Activated T-helper 1 cell treated with anti-CD3 and anti-CD28 coated beads, Interleukin-12 subunit alpha, Interleukin-12 subunit beta, Interleukin-2, Interleukin-4 antibody, amounts not matched to agents 30 ng/mL and 10 ng/mL and 1 ng/mL, durations not matched to agents 14 hours and 24 hours and 36 hours (primary cell): ENCODE measurements around the gene CCDC33. TPM values are rescaled to one million over a fixed set of nuclear protein-coding genes. Genes with fewer than 3 reads are reported as not detected.

ENCODE experiments used
- DNase-seq: peaks from one replicate; pipeline ENCODE4 v3.0.0; 2021; ENCODE audit warnings: low spot score
- H3K27ac Mint-ChIP-seq: one replicate; pipeline ENCODE4 v1.8.0; 2021; ENCODE audit warnings: mild to moderate bottlenecking, mixed read lengths
- H3K27me3 Mint-ChIP-seq: one replicate; pipeline ENCODE4 v1.8.0; 2022; ENCODE audit warnings: mild to moderate bottlenecking, moderate library complexity, mixed read lengths; ENCODE audit not compliant: insufficient read depth
- H3K36me3 Mint-ChIP-seq: one replicate; pipeline ENCODE4 v1.8.0; 2021; ENCODE audit warnings: low read depth, mixed read lengths
- H3K4me1 Mint-ChIP-seq: one replicate; pipeline ENCODE4 v1.8.0; 2021; ENCODE audit warnings: low read depth, mixed read lengths
- H3K4me3 Mint-ChIP-seq: one replicate; pipeline ENCODE4 v1.8.0; 2021; ENCODE audit warnings: mild to moderate bottlenecking, moderate library complexity, mixed read lengths
- H3K9me3 Mint-ChIP-seq: one replicate; pipeline ENCODE4 v1.8.0; 2021; ENCODE audit warnings: mixed read lengths
- intact Hi-C: fragments of 100-400 bp; cut with micrococcal nuclease; formaldehyde crosslinking; loops from one replicate; pipeline ENCODE4 v1.15.1; 2024
- total RNA-seq: library from RNA; stranded (reverse); gene quantifications from 2 replicates; pipeline ENCODE4 v1.2.3, GENCODE V29; 2022

Gene CCDC33
- total RNA-seq, 1 donor from 2014 or later: not detected

- Mint-ChIP-seq H3K4me3 (no peak overlapping the region), H3K27ac (no peak overlapping the region), H3K36me3 (no peaks in the 10 kb centered on the region), H3K4me1 (no peaks in the 10 kb centered on the region), H3K9me3 (no peaks in the 10 kb centered on the region), H3K27me3 (peaks cover 16% of the 10 kb centered on the region)
- DNase-seq: no peak
- intact Hi-C loops: no loop called here
Observed at GRCh38 chr15:74211656-74212055, 24.5 kb upstream of the CCDC33 start.

GRCh38 chr15:74212494-74212893, 23.6 kb upstream of the CCDC33 start:
- Mint-ChIP-seq H3K27ac (no peak overlapping the region), H3K4me1 (no peaks in the 10 kb centered on the region)
- intact Hi-C loops: no loop called here

GRCh38 chr15:74213858-74214284, 22.3 kb upstream of the CCDC33 start:
- DNase-seq: no peak
- H3K36me3 Mint-ChIP-seq: no peaks in the 10 kb centered on the region
- H3K4me3 Mint-ChIP-seq: no peak overlapping the region
- no peaks in the 10 kb centered on the region for H3K9me3 Mint-ChIP-seq
- intact Hi-C loops: no loop called here
- H3K27ac Mint-ChIP-seq: no peak overlapping the region
- H3K4me1 Mint-ChIP-seq: no peaks in the 10 kb centered on the region
- H3K27me3 Mint-ChIP-seq: peaks cover 14% of the 10 kb centered on the region

More at GRCh38 chr15:74212494-74212893, 23.6 kb upstream of the CCDC33 start:
- H3K4me3 Mint-ChIP-seq: no peak overlapping the region
- peaks cover 14% of the 10 kb centered on the region for H3K27me3 Mint-ChIP-seq
- DNase-seq: no peak
- no peaks in the 10 kb centered on the region for H3K36me3 Mint-ChIP-seq
- H3K9me3 Mint-ChIP-seq: no peaks in the 10 kb centered on the region

GRCh38 chr15:74214324-74215021, 21.7 kb upstream of the CCDC33 start:
- H3K4me1 Mint-ChIP-seq: no peaks in the 10 kb centered on the region
- H3K36me3 Mint-ChIP-seq: no peaks in the 10 kb centered on the region

GRCh38 chr15:74215958-74216357, 20.2 kb upstream of the CCDC33 start:
- Mint-ChIP-seq H3K36me3 (no peaks in the 10 kb centered on the region), H3K4me1 (no peaks in the 10 kb centered on the region), H3K9me3 (no peaks in the 10 kb centered on the region), H3K4me3 (no peak overlapping the region), H3K27ac (no peak overlapping the region), H3K27me3 (peaks cover 16% of the 10 kb centered on the region)
- DNase-seq: no peak
- intact Hi-C loops: no loop called here

More at GRCh38 chr15:74214324-74215021, 21.7 kb upstream of the CCDC33 start:
- no peak for DNase-seq
- H3K27me3 Mint-ChIP-seq: peaks cover 15% of the 10 kb centered on the region
- no peak overlapping the region for H3K27ac Mint-ChIP-seq
- no peak overlapping the region for H3K4me3 Mint-ChIP-seq
- no peaks in the 10 kb centered on the region for H3K9me3 Mint-ChIP-seq
- intact Hi-C loops: no loop called here

- no peak overlapping the region for H3K4me3 Mint-ChIP-seq
- no peaks in the 10 kb centered on the region for H3K36me3 Mint-ChIP-seq
- H3K27ac Mint-ChIP-seq: no peak overlapping the region
- peaks cover 17% of the 10 kb centered on the region for H3K27me3 Mint-ChIP-seq
- H3K4me1 Mint-ChIP-seq: no peaks in the 10 kb centered on the region
- intact Hi-C loops: no loop called here
- H3K9me3 Mint-ChIP-seq: no peaks in the 10 kb centered on the region
- no peak for DNase-seq
Observed at GRCh38 chr15:74216949-74217348, 19.2 kb upstream of the CCDC33 start.

- no peaks in the 10 kb centered on the region for H3K36me3 Mint-ChIP-seq
- intact Hi-C loops: no loop called here
- peaks cover 23% of the 10 kb centered on the region for H3K27me3 Mint-ChIP-seq
- H3K9me3 Mint-ChIP-seq: no peaks in the 10 kb centered on the region
- H3K4me1 Mint-ChIP-seq: no peaks in the 10 kb centered on the region
- H3K27ac Mint-ChIP-seq: no peak overlapping the region
- DNase-seq: no peak
- no peak overlapping the region for H3K4me3 Mint-ChIP-seq
Observed at GRCh38 chr15:74217907-74218885, 17.9 kb upstream of the CCDC33 start.

- no peak overlapping the region for H3K4me3 Mint-ChIP-seq
- peaks cover 35% of the 10 kb centered on the region for H3K27me3 Mint-ChIP-seq
- DNase-seq: no peak
- H3K27ac Mint-ChIP-seq: no peak overlapping the region
- no peaks in the 10 kb centered on the region for H3K36me3 Mint-ChIP-seq
- H3K9me3 Mint-ChIP-seq: no peaks in the 10 kb centered on the region
- no peaks in the 10 kb centered on the region for H3K4me1 Mint-ChIP-seq
- intact Hi-C loops: no loop called here
Observed at GRCh38 chr15:74220475-74221248, 15.5 kb upstream of the CCDC33 start.

- intact Hi-C loops: no loop called here
- no peaks in the 10 kb centered on the region for H3K9me3 Mint-ChIP-seq
- no peak overlapping the region for H3K27ac Mint-ChIP-seq
- no peaks in the 10 kb centered on the region for H3K4me1 Mint-ChIP-seq
- peaks cover 33% of the 10 kb centered on the region for H3K27me3 Mint-ChIP-seq
- no peak overlapping the region for H3K4me3 Mint-ChIP-seq
- DNase-seq: no peak
- H3K36me3 Mint-ChIP-seq: no peaks in the 10 kb centered on the region
Observed at GRCh38 chr15:74221399-74222239, 14.5 kb upstream of the CCDC33 start.

- Mint-ChIP-seq H3K36me3 (no peaks in the 10 kb centered on the region), H3K4me3 (no peak overlapping the region), H3K4me1 (no peaks in the 10 kb centered on the region), H3K9me3 (no peaks in the 10 kb centered on the region), H3K27ac (no peak overlapping the region), H3K27me3 (peaks cover 33% of the 10 kb centered on the region)
- intact Hi-C loops: no loop called here
- DNase-seq: no peak
Observed at GRCh38 chr15:74222240-74223119, 13.6 kb upstream of the CCDC33 start.

- no peaks in the 10 kb centered on the region for H3K36me3 Mint-ChIP-seq
- peaks cover 25% of the 10 kb centered on the region for H3K27me3 Mint-ChIP-seq
- H3K27ac Mint-ChIP-seq: no peak overlapping the region
- H3K9me3 Mint-ChIP-seq: no peaks in the 10 kb centered on the region
- no peak for DNase-seq
- H3K4me1 Mint-ChIP-seq: no peaks in the 10 kb centered on the region
- H3K4me3 Mint-ChIP-seq: no peak overlapping the region
- intact Hi-C loops: loop anchor here (1.0 kb wide), 1 partner anchor 24 kb away; no protein-coding TSS in a partner anchor
Observed at GRCh38 chr15:74225928-74226327, 10.2 kb upstream of the CCDC33 start.
